Measurements from ENCODE around the gene QARS1.

Gene QARS1

GRCh38 chr3:49053543-49053942 lies 51.0 kb downstream of the QARS1 start:
- DNase-seq (ENCODE audit: low read depth), result no peak

All from stimulated activated CD8-positive, alpha-beta memory T cell treated with anti-CD3 and anti-CD28 coated beads, Interleukin-15, amount 100 ng/mL, for 24 hours (primary cell).